Gastrocnemius medialis (tissue), 4 donors: ENCODE results near the gene SLC25A39.

Experiments used
- CTCF ChIP-seq, 5 experiments: fragments of 450-650 bp in 3 of 5; fragments of 200-600 bp in 2 of 5; sonication (generic) in 2 of 5; IDR thresholded peaks in 4 of 5; conservative IDR thresholded peaks in 1 of 5; 1 replicate in 4 of 5; 2 replicates in 1 of 5; pipeline ENCODE4 v1.5.1; 2016 to 2019; ENCODE audit warnings: antibody characterized with exemption in 5 of 5, mild to moderate bottlenecking in 3 of 5, moderate library complexity in 3 of 5
- POLR2A ChIP-seq, 2 donors: fragments of 450-650 bp; IDR thresholded peaks; one replicate each; pipeline ENCODE4 v1.6.1; 2017; ENCODE audit warnings: antibody characterized with exemption in 2 of 2, mild to moderate bottlenecking in 2 of 2, moderate library complexity in 2 of 2

- no peak for TF ChIP-seq CTCF (IDR thresholded peaks at IDR 0.05 in 4 of 5, conservative IDR thresholded peaks at IDR 0.05 in 1 of 5)
- no peak for TF ChIP-seq POLR2A (IDR thresholded peaks at IDR 0.05)
Observed at GRCh38 chr17:44284024-44284400, 40.6 kb downstream of the SLC25A39 start.
